Amygdala (tissue), 56 donors: ENCODE data around the gene CHMP5.
A peak's percentile ranks its signal among the peaks of the same experiment; 100 is the strongest.
"Not testable (repeated sequence)": the region's sequence is repeated elsewhere in the genome, so short reads cannot be mapped to it uniquely, and the experiment has no call there.

Source experiments
- DNase-seq, 56 donors: peaks; one replicate each; lab custom pipeline; 2025; lab: John Stamatoyannopoulos, UW

CHMP5 gene

DNA sequence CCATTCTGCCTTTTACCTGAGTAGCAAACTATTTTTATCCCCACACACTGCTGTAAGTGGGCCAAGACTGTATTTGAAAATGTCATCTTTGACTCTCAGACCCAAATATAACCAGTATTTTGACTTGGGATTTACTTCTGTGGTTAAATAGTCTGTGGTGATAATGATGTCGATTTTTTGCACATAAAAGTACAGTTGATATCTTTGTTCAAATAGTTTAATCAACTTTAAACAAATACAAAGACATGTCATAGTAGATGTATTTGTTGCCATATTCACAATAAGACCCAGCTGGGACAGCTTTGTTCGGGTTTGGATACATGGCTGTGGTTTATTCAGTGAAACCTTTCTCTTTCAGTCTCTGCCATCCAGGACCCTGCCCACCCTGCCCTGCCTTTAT is 45.9 kb downstream of the CHMP5 start:
- no peak for DNase-seq

DNA sequence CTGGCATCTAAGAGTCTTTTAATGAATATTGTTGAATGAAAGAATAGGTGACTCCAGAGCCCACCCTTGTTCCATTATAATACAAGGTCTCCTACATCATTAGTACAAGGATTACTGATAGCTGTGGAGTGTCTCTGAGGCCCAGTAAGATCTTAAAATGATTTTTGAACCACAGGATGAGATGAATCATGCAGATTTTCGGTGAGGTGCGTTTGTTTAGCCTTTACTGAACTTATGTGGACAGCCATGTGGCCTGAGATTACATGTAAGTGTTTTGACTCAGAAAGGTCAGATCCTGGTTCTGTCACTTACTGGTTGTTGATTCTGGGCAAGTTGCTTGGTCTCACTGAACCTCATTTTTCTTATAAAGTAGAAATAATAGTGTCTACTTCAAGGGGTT is 47.1 kb downstream of the CHMP5 start:
- DNase-seq: no peak

DNA sequence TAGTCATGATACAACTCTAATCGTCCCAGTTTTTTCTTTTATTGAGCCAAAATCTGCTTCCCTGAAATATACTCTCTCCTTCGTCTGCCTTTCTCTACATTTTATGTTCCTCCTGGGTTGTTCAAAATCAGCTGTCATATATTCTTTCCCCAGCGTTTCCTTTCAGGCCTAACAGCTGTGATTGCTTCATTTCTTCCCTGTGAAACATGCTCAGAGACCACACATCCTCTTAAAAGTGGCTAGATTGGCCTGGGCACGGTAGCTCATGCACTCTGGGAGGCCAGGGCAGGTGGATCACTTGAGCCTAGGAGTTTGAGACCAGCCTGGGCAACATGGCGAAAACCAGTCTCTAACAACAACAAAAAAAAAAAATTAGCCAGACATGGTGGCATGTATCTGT is 50.5 kb downstream of the CHMP5 start:
- DNase-seq: no peak

DNA sequence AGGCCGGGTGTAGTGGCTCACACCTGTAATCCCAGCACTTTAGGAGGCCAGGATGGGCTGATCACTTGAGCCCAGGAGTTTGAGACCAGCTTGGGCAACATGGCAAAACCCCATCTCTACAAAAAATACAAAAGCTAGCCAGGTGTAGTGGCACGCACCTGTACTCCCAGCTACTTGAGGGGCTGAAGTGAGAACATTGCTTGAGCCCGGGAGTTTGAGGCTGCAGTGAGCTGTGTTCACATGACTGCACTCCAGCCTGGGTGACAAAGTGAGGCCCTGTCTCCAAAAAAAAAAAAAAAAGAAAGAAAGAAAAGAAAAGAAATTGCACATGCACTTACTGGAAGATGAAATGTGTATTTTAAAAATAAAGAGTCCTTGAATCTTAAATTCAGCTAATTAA is 52.3 kb downstream of the CHMP5 start:
- not testable (repeated sequence) for DNase-seq

DNA sequence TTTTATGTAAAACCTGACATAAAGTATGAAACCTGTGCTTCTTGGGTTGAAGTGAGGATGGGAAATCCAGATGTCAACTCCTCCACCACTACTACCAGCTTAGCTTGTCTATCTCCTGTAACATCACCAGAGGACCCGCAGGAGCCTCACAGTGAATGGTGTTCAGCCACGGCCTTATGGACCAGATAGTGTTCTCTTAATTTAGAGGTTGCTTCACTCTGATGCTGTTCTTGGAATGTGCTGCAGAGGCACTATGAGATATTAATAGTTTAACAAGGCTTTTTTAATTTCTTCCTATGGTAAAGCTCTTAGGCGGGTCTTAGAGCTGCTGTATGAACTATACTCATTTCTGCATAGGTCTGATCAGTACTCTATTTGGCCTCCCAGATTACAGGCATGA is 53.4 kb downstream of the CHMP5 start:
- no peak for DNase-seq

DNA sequence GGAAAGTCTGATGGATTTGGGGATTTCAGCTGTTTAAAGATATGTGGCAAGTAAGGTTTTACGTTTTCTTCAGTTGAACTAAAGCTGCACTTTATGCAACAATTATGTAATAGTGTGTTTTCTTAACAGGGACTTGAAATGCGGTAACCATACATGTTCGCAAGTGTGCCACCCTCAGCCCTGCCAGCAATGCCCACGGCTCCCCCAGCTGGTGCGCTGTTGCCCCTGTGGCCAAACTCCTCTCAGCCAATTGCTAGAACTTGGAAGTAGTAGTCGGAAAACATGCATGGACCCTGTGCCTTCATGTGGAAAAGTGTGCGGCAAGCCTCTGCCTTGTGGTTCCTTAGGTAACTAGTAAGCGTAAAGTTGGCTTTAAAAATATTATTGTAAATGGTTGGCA is 53.9 kb downstream of the CHMP5 start:
- no peak for DNase-seq

DNA sequence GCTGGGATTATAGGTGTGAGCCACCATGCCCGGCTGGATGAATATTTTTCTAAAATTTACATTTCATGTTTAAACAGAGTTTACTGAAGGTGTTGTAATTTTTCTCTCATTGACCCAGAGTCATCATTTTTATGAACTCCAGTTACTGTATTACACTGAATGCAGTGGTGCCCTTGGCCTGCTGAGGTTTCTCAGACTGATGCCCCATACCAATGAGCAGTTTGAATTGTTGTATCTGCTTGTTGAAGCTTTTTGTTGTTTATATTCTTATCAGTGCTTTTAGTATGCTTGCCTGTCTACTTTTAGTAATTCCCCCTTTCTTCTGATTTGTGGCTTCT is 55.4 kb downstream of the CHMP5 start:
- DNase-seq: no peak

DNA sequence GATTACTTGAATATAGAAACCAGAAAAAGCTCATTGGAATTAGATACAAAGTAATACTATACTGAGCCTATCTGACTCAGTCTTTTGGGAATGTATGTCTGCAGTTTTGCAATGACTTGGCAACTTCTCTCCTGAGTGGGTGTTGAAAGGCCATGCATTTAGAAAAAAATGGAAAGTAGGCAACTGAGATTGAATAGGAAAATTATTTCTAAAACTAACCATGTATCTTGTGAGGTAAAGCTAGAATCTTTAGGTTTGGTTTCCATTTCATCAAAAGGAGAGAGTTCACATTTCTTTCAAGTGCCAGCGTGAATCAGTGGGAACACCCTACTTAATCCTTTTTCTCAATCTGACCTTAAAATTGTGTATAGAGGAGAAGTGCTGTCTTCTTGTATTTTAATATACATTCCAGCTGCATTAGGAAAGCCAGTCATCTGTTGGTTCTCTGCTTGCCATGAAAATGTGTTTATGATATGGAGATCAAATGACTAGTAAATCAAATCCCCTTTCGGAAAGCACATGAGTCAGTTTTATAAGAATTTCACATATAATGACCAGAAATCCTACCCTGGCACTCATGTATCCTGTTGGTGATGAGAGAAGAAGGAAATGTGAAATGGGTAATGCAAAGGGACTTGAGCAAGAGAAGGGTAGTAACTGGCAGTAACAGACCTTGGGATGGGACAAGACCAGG is 55.9 kb downstream of the CHMP5 start:
- peak in 2 of 56 donors; percentile 2 to 8 for DNase-seq

DNA sequence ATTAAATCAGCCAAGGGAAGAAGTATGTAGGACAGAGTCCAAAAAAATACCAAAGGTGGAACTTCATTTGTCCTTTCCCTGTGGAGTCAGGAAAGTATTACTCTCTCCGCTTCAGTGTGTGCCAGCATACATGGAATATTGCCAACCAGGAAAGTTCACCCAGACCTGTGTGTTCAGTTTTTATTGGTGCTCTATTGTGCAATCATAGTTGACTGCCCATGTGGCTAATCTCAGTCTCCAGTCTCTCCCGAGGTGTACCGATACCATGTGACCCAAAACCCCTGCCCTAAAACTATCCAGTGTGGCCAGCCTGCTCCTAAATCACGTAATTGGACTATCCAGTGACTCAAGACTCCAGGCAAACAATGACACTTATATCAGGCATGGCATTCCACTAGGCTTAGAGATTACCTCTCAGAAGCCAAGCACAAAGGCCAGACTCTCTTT is 64.3 kb downstream of the CHMP5 start:
- no peak for DNase-seq

DNA sequence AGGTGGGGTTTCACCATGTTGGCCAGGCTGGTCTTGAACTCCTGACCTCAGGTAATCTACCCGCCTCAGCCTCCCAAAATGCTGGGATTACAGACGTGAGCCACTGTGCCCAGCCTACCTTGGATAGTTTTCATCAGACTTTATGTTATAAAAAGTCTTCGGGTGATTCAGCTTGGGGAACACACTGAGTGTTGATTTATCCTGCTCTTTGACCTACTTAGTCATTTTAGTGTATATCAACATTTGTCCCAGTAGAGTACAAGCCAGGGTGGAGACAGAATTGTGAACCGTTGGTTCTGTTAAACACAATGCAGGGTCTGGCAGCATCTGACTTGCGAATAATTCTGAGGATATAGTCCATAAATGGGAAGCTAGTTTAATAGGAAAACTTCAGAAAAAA is 65.1 kb downstream of the CHMP5 start:
- DNase-seq: no peak

DNA sequence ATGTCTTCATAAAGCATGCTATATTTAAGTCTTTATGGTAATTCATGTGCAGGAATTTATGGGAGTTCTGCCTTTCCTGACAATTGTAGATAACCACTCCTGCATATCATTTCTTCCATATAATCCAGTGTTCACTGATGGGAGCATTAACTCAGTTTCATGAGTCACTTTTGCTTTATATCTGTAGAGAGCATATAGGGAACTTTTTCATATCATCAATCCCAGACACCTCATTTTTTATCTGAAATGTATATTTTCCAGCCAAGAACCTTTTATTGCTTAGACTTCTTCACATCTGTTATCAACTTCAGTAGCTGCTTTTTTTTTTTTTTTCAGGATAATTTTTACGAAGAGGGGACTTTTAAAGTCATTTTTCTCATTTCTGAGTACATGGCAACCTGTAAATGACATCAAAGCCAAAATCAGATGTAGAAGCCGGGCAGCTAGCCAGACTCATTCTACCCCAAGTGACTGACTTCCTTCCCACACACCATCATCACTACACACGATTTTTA is 66.6 kb downstream of the CHMP5 start:
- no peak for DNase-seq
